Neural crest cell (in vitro differentiated cells): ENCODE measurements around the gene TMEM38B. TPM values are rescaled to one million over a fixed set of nuclear protein-coding genes. Genes with fewer than 3 reads are reported as not detected.

Source experiments
- DNase-seq: peaks from one replicate; pipeline ENCODE4 v3.0.0; 2021; ENCODE audit warnings: low read depth, mixed read lengths, low spot score
- H3K27ac Mint-ChIP-seq: one replicate; pipeline ENCODE4 v1.8.0; 2021; ENCODE audit warnings: mild to moderate bottlenecking, mixed read lengths; ENCODE audit not compliant: unreplicated experiment
- H3K27me3 Mint-ChIP-seq: 2 replicates; pipeline ENCODE4 v1.8.0; 2021; ENCODE audit warnings: low read depth, mild to moderate bottlenecking, mixed read lengths
- H3K36me3 Mint-ChIP-seq: 2 replicates; pipeline ENCODE4 v1.8.0; 2021; ENCODE audit warnings: low read depth, mild to moderate bottlenecking, mixed read lengths
- H3K4me1 Mint-ChIP-seq: 2 replicates; pipeline ENCODE4 v1.8.0; 2021; ENCODE audit warnings: mixed read lengths
- H3K4me3 Mint-ChIP-seq: one replicate; pipeline ENCODE4 v1.8.0; 2021; ENCODE audit warnings: mild to moderate bottlenecking, mixed read lengths
- H3K9me3 Mint-ChIP-seq: 2 replicates; pipeline ENCODE4 v1.8.0; 2021; ENCODE audit warnings: mixed read lengths
- total RNA-seq: library from RNA; stranded (reverse); gene quantifications from 2 replicates; pipeline ENCODE4 v1.2.1, GENCODE V29; 2021
- TF ChIP-seq, protein P1 (sequence below): fragments of 200-600 bp; sonication (generic); conservative IDR thresholded peaks from 2 replicates; pipeline ENCODE4 v1.5.0; 2021; ENCODE audit warnings: antibody characterized with exemption, mild to moderate bottlenecking

The TMEM38B gene
- total RNA-seq, 1 donor from 2014 or later, result 34.1 TPM

DNA sequence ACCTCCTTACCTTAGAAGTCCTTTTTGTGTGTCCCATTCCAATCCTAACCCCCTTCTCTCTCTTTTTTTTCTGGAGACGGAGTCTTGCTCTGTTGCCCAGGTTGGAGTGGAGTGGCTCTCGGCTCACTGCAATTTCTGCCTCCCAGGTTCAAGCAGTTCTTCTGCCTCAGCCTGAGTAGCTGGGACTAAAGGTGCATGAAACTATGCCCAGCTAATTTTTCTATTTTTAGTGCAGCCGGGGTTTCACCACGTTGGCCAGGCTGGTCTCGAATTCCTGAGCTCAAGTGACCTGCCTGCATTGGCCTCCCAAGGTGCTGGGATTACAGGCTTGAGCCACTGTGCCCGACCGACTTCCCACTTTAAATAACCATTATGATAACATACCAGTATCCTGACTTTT, 17.5 kb downstream of the TMEM38B start:
- Mint-ChIP-seq H3K9me3 (no peaks in the 10 kb centered on the region), H3K36me3 (peaks cover 25% of the 10 kb centered on the region), H3K4me1 (no peaks in the 10 kb centered on the region), H3K4me3 (no peak overlapping the region), H3K27me3 (no peaks in the 10 kb centered on the region), H3K27ac (no peak overlapping the region)
- DNase-seq, result no peak
- TF ChIP-seq, protein P1, sequence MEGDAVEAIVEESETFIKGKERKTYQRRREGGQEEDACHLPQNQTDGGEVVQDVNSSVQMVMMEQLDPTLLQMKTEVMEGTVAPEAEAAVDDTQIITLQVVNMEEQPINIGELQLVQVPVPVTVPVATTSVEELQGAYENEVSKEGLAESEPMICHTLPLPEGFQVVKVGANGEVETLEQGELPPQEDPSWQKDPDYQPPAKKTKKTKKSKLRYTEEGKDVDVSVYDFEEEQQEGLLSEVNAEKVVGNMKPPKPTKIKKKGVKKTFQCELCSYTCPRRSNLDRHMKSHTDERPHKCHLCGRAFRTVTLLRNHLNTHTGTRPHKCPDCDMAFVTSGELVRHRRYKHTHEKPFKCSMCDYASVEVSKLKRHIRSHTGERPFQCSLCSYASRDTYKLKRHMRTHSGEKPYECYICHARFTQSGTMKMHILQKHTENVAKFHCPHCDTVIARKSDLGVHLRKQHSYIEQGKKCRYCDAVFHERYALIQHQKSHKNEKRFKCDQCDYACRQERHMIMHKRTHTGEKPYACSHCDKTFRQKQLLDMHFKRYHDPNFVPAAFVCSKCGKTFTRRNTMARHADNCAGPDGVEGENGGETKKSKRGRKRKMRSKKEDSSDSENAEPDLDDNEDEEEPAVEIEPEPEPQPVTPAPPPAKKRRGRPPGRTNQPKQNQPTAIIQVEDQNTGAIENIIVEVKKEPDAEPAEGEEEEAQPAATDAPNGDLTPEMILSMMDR, result no peak

DNA sequence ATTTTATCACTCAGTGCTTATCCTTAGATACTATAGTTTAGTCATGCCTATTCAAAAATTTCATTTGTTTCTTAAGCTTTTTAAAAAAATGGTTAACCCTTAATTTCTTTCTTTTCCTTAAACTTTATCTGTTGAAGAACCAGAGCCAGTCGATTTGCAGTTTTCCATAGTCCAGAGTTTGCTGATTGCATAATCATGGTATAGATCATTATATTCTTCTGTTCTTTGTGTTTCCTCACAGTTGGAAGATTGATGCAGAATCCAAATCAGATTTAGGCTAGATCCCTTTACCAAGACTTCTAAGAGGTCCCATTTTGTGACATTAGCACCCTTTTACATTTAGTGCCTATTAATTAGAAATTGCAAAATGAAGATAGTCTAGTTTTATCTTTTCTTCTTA, 18.0 kb downstream of the TMEM38B start:
- no peaks in the 10 kb centered on the region for H3K9me3 Mint-ChIP-seq
- no peaks in the 10 kb centered on the region for H3K4me1 Mint-ChIP-seq
- H3K4me3 Mint-ChIP-seq, result no peak overlapping the region
- no peak for DNase-seq
- H3K36me3 Mint-ChIP-seq, result peaks cover 25% of the 10 kb centered on the region
- H3K27me3 Mint-ChIP-seq, result no peaks in the 10 kb centered on the region
- no peak overlapping the region for H3K27ac Mint-ChIP-seq
- TF ChIP-seq, protein P1, result no peak

DNA sequence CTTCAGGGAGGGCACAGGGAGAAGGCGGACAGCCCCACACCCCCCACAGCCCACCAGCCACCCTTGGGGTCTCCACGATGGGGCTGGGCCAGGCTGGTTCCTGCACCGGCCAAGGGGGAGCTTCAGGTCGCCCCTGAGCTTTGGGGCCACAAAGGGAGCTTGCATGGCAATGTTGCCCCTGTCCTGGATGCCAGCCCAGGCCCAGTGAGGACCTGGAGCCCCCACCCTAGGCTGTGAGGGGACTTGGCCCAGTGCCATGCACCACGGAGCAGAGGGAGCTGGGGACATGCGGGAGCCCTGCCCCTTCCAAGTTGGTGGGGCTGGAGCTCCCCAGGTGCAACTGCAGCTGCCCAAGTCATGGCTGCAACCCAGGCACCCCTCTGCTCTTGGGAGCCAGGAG, 18.4 kb downstream of the TMEM38B start:
- H3K4me1 Mint-ChIP-seq, result no peaks in the 10 kb centered on the region
- no peak for DNase-seq
- TF ChIP-seq, protein P1, result no peak
- no peak overlapping the region for H3K27ac Mint-ChIP-seq
- H3K9me3 Mint-ChIP-seq, result no peaks in the 10 kb centered on the region
- H3K4me3 Mint-ChIP-seq, result no peak overlapping the region
- peaks cover 25% of the 10 kb centered on the region for H3K36me3 Mint-ChIP-seq
- no peaks in the 10 kb centered on the region for H3K27me3 Mint-ChIP-seq

DNA sequence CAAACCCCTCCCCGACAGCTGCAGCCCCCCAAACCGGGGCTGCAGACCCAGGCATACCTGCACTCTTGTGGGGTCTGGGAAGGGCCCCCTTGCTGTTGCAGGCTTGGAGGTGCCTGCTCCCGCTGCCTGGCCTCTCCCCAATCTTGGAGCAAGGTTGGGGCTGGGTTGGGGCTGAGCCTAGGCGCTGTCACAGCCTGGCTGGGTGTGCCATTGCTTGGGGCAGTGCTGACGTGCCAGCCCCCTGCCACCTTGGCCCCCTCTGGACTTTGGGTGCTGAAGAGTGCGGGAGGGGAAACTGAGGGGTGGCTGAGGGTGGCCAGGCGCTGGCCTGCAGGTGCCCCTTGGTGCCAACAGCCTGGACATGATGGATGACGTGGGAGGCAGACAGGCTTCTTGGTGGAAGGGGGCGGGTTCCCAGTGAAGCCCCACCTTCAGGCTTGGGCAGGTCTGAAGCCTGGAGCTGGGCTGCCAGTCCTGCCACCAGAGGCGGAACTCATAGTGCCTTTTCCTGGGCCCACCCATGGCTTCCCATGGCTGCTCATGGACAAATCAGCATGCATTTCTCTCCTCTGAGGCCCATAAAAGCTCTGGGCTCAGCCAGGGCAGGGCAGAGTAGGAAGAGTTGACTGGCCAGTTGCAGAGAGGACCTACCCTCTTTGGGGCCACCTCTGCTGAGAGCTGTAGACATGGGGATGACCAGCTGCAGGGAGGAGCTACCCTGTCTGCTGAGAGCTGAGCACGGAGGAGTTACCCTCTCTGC, 19.1 kb downstream of the TMEM38B start:
- H3K27ac Mint-ChIP-seq, result no peak overlapping the region
- H3K9me3 Mint-ChIP-seq, result no peaks in the 10 kb centered on the region
- H3K36me3 Mint-ChIP-seq, result peaks cover 22% of the 10 kb centered on the region
- no peaks in the 10 kb centered on the region for H3K27me3 Mint-ChIP-seq
- H3K4me3 Mint-ChIP-seq, result no peak overlapping the region
- DNase-seq, result no peak
- H3K4me1 Mint-ChIP-seq, result no peaks in the 10 kb centered on the region
- TF ChIP-seq, protein P1, result no peak

DNA sequence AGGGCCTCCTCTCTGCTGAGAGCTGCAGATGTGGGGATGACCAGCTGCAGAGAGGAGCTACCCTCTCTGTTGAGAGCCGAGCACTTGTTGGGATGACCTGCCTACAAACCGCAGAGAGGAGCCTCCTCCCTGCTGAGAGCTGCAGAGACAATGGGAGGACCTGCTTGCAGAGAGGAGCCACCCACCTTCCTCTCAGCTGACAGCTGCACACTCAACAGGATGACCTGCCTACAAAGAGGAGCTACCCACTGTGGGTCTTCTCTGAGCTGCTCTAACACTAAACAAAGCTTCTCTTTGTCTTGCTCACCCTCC, 19.6 kb downstream of the TMEM38B start:
- H3K27ac Mint-ChIP-seq, result no peak overlapping the region
- DNase-seq, result no peak
- TF ChIP-seq, protein P1, result no peak
- H3K9me3 Mint-ChIP-seq, result no peaks in the 10 kb centered on the region
- no peaks in the 10 kb centered on the region for H3K27me3 Mint-ChIP-seq
- H3K36me3 Mint-ChIP-seq, result peaks cover 22% of the 10 kb centered on the region
- H3K4me1 Mint-ChIP-seq, result no peaks in the 10 kb centered on the region
- H3K4me3 Mint-ChIP-seq, result no peak overlapping the region
